ENCODE results near the gene PLXNC1. TPM values are rescaled to one million over a fixed set of nuclear protein-coding genes. Genes with fewer than 3 reads are reported as not detected.

Gene PLXNC1
- total RNA-seq, 1 donor from 2014 or later, result 28.0 TPM

- DNase-seq (no peak), ATAC-seq (no peak)
- TF ChIP-seq CTCF (IDR thresholded peaks at IDR 0.05), result no peak
Measured at GRCh38 chr12:94143438-94143837, 4.9 kb upstream of the PLXNC1 start.

GRCh38 chr12:94143951-94144350 lies 4.4 kb upstream of the PLXNC1 start:
- no peak for ATAC-seq
- DNase-seq, result no peak
- Histone ChIP-seq H3K27ac (no peak overlapping the region), H3K27me3 (ENCODE audit: low read depth) (peaks cover under 1% of the 10 kb centered on the region), H3K4me1 (peaks cover 7% of the 10 kb centered on the region), H3K36me3 (no peaks in the 10 kb centered on the region), H3K4me3 (no peak overlapping the region), H3K9me3 (no peaks in the 10 kb centered on the region)
- TF ChIP-seq CTCF (IDR thresholded peaks at IDR 0.05), result no peak
- intact Hi-C loops (cut with DNase I), result no loop called here

More at GRCh38 chr12:94143438-94143837, 4.9 kb upstream of the PLXNC1 start:
- H3K9me3 ChIP-seq, result no peaks in the 10 kb centered on the region
- intact Hi-C loops (cut with DNase I), result no loop called here
- H3K4me1 ChIP-seq, result peaks cover 6% of the 10 kb centered on the region
- H3K27me3 ChIP-seq (ENCODE audit: low read depth), result no peaks in the 10 kb centered on the region
- no peak overlapping the region for H3K4me3 ChIP-seq
- no peak overlapping the region for H3K27ac ChIP-seq
- H3K36me3 ChIP-seq, result no peaks in the 10 kb centered on the region

GRCh38 chr12:94144781-94145180 lies 3.6 kb upstream of the PLXNC1 start:
- DNase-seq, result no peak
- no peaks in the 10 kb centered on the region for H3K36me3 ChIP-seq
- intact Hi-C loops (cut with DNase I), result no loop called here
- TF ChIP-seq CTCF (IDR thresholded peaks at IDR 0.05), result no peak
- H3K27me3 ChIP-seq (ENCODE audit: low read depth), result peaks cover 9% of the 10 kb centered on the region
- no peak for ATAC-seq
- H3K9me3 ChIP-seq, result no peaks in the 10 kb centered on the region
- no peak overlapping the region for H3K4me3 ChIP-seq
- peaks cover 15% of the 10 kb centered on the region for H3K4me1 ChIP-seq
- no peak overlapping the region for H3K27ac ChIP-seq

- TF ChIP-seq CTCF (IDR thresholded peaks at IDR 0.05), result peak; percentile 31
- H3K9me3 ChIP-seq, result no peaks in the 10 kb centered on the region
- no peaks in the 10 kb centered on the region for H3K36me3 ChIP-seq
- ATAC-seq (no peak), DNase-seq (no peak)
- H3K27ac ChIP-seq, result no peak overlapping the region
- H3K4me3 ChIP-seq, result no peak overlapping the region
- H3K27me3 ChIP-seq (ENCODE audit: low read depth), result peaks cover 14% of the 10 kb centered on the region
- H3K4me1 ChIP-seq, result peaks cover 21% of the 10 kb centered on the region
- intact Hi-C loops (cut with DNase I), result no loop called here
Measured at GRCh38 chr12:94145191-94145983, 3.0 kb upstream of the PLXNC1 start.

- ATAC-seq (no peak), DNase-seq (no peak)
- intact Hi-C loops (cut with DNase I), result no loop called here
- Histone ChIP-seq H3K27me3 (ENCODE audit: low read depth) (peaks cover 19% of the 10 kb centered on the region), H3K9me3 (no peaks in the 10 kb centered on the region), H3K27ac (no peak overlapping the region), H3K36me3 (no peaks in the 10 kb centered on the region), H3K4me3 (no peak overlapping the region), H3K4me1 (peaks cover 31% of the 10 kb centered on the region)
- no peak for TF ChIP-seq CTCF (IDR thresholded peaks at IDR 0.05)
Measured at GRCh38 chr12:94146166-94146936, 2.0 kb upstream of the PLXNC1 start.
